ENCODE data around the gene CCDC60. TPM values are rescaled to one million over a fixed set of nuclear protein-coding genes. Genes with fewer than 3 reads are reported as not detected.

Gene CCDC60
- total RNA-seq, 2 experiments from 2014 or later: not detected

DNA sequence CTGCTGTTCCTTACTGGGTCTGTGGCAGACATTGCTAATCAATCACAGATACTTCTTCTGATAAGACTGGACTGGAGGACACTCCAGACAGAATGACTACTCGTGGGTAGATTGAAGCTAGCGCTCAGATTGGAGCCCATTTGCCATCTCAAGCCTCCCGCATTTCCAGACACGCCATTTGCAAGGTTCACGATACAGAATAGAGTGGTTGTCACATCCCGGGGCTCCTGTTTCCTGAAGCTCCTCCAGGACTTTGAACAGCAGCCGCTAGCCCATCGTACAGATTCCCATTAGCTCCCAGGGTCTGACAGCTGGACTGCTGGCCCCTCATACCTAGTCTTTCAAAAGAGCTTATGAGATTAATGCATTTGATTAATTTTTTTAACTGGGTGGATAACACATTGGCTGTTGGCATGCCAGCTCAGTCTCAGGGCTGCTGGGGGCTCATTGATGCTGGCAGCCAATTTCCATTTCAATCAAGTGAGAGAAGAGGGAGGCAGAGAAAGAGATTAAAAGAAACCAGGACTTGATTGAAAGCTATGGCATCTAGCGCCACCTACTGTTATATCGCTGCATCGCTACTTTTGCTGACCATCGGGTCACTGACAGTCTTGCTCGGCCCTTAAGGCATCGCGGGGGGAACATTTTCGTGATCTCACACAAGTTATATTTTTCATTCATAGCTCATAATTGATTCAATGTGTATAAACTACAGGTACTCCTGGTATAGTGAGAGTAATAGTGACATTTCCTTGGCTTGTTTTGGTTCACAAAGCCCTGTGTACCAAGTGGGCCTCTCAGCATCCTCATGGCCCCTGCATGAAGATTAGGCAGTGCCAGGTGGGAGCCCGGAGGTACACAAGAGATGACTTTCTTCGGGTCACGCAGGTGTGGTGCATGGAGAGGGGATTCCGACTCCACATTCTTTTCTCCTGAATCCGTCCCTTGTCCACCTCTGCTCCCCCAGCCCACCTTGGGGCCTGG, 78.6 kb downstream of the CCDC60 start:
- Mint-ChIP-seq H3K27me3 (peaks cover 3% of the 10 kb centered on the region), H3K36me3 (no peaks in the 10 kb centered on the region), H3K4me3 (no peak overlapping the region), H3K9me3 (no peaks in the 10 kb centered on the region), H3K27ac (no peak overlapping the region), H3K4me1 (no peaks in the 10 kb centered on the region)
- peak; percentile 35 for DNase-seq
- no peak for ATAC-seq (ENCODE audit: low read depth)
- POLR2A ChIA-PET: no interaction called here

DNA sequence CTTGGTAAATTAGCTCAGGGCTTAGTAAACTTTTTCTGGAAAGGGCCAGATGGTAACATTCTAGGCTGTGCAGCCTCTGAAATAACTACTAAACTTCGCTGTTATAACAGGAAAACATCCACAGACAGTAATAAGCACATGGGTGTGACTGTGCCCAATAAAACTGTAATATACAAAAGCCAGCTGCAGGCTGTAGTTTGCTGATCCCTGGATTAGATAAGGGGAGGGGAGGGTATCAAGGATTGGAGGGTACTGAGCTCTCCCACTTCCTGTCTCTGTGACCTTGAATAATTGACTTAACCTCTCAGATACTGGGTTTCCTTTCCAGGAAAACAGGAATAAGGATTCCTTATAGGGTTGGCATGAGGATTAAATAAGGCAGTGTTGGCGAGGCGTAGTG, 81.2 kb downstream of the CCDC60 start:
- Mint-ChIP-seq H3K4me3 (no peak overlapping the region), H3K9me3 (no peaks in the 10 kb centered on the region), H3K36me3 (no peaks in the 10 kb centered on the region), H3K27ac (no peak overlapping the region), H3K4me1 (no peaks in the 10 kb centered on the region), H3K27me3 (peaks cover 3% of the 10 kb centered on the region)
- ATAC-seq (ENCODE audit: low read depth): no peak
- POLR2A ChIA-PET: no interaction called here
- no peak for DNase-seq

DNA sequence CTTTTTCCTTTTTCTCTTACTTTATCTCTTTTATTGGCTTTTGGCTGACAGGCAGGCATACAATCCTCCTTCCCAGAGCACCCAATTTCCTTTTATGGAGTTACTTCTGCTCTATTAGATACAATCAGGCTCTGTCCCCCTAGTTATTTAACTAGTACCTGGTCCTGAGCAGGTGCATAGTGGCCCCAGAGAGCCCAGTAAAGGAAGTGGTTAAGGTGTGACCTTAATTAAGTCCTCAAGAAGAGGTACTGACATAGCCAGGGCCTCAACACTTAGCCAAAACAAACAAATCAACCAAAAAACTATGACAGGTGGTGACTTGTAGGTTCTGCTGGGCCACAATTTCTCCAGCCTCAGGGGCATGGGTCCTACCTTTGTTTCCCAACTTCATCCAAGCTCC, 82.9 kb downstream of the CCDC60 start:
- no peaks in the 10 kb centered on the region for H3K27me3 Mint-ChIP-seq
- no peaks in the 10 kb centered on the region for H3K9me3 Mint-ChIP-seq
- DNase-seq (no peak), ATAC-seq (ENCODE audit: low read depth) (no peak)
- POLR2A ChIA-PET: no interaction called here
- no peak overlapping the region for H3K4me3 Mint-ChIP-seq
- no peak overlapping the region for H3K27ac Mint-ChIP-seq
- no peaks in the 10 kb centered on the region for H3K36me3 Mint-ChIP-seq
- H3K4me1 Mint-ChIP-seq: no peaks in the 10 kb centered on the region

DNA sequence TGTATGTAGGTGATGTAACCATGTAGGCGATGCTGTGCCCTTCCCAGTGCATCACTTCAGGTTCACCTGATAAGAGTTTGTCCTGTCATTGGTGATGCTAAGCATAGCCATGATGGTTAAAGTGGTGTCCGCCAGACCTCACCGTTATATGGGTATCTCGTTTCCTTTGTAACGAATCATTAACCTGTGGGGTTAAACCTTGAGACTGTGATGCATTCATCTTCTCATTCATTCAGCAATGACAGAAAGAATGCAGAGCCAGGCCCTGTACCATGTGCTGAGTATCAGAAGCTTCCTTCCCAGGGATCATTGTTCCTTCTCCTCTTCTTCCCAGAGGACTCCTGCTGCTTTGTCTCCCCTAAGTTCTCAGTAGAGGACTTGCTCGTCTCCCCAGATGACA, 84.9 kb downstream of the CCDC60 start:
- Mint-ChIP-seq H3K27me3 (no peaks in the 10 kb centered on the region), H3K36me3 (no peaks in the 10 kb centered on the region)
- POLR2A ChIA-PET: no interaction called here

DNA sequence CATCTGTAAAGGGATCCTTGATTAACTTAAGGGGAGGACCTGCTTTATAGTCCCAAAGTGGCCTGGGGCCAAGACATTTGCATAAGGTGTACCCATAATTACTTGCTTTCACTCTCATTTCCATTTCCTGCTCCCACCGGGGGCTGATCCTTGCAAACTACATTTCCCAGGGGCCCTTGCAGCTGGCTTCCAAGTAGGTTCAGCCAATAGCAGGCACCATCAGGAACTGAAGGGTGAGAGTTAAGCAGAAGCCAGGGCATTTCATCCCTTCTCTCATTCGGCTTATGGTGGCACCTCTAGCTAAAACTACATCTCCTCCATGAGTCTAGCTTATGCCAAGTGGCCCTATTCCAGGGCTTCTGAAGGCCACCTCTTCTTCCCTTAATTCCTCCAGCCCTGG, 88.8 kb downstream of the CCDC60 start:
- no peak overlapping the region for H3K27ac Mint-ChIP-seq
- H3K27me3 Mint-ChIP-seq: peaks cover 3% of the 10 kb centered on the region
- no peak for ATAC-seq (ENCODE audit: low read depth)
- H3K9me3 Mint-ChIP-seq: no peaks in the 10 kb centered on the region
- H3K36me3 Mint-ChIP-seq: no peaks in the 10 kb centered on the region
- POLR2A ChIA-PET: no interaction called here
- DNase-seq: no peak
- H3K4me1 Mint-ChIP-seq: no peaks in the 10 kb centered on the region
- H3K4me3 Mint-ChIP-seq: no peak overlapping the region

More for the DNA sequence above, 84.9 kb downstream of the CCDC60 start:
- Mint-ChIP-seq H3K4me1 (no peaks in the 10 kb centered on the region), H3K9me3 (no peaks in the 10 kb centered on the region), H3K27ac (no peak overlapping the region), H3K4me3 (no peak overlapping the region)
- DNase-seq (no peak), ATAC-seq (ENCODE audit: low read depth) (no peak)

DNA sequence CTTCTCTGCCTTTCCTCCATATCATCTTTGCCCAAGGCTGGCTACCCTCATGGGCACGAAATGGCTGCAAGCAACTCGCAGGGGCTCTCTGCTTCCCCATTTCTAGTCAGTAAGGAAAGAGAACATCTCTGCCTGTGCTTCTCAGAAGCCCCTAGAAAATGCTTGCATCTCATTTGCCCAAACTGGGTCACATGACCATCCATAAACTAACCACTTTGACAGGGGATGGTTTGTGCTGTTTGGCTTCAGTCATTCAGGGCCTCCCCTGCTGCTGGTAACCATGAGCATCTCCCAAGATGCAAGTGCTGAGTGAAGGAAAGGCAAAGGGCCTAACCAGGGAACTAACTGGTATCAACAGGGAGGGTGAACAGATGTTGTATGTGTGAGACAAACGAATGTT, 91.1 kb downstream of the CCDC60 start:
- H3K27me3 Mint-ChIP-seq: peaks cover 3% of the 10 kb centered on the region
- POLR2A ChIA-PET: no interaction called here

DNA sequence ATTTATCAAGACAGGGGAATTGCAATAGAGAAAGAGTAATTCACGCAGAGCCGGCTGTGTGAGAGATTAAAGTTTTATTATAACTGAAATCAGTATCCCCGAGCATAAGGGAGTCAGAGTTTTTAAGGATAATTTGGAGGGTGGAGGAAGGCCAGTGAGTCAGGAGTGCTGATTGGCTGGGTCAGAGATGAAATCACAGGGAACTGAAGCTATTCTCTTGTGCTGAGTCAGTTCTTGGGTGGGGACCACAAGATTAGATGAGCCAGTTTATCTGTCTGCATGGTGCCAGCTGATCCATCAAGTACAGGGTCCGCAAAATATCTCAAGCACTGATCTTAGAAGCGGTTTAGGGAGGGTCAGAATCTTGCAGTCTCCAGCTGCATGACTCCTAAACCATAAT, 96.6 kb downstream of the CCDC60 start:
- H3K4me3 Mint-ChIP-seq: no peak overlapping the region
- H3K27me3 Mint-ChIP-seq: peaks cover 2% of the 10 kb centered on the region
- no peak for DNase-seq
- no peaks in the 10 kb centered on the region for H3K4me1 Mint-ChIP-seq
- POLR2A ChIA-PET: no interaction called here
- no peak for ATAC-seq (ENCODE audit: low read depth)
- H3K9me3 Mint-ChIP-seq: no peaks in the 10 kb centered on the region
- H3K27ac Mint-ChIP-seq: no peak overlapping the region
- no peaks in the 10 kb centered on the region for H3K36me3 Mint-ChIP-seq

More for the DNA sequence above, 91.1 kb downstream of the CCDC60 start:
- no peaks in the 10 kb centered on the region for H3K36me3 Mint-ChIP-seq
- H3K4me3 Mint-ChIP-seq: no peak overlapping the region
- H3K4me1 Mint-ChIP-seq: no peaks in the 10 kb centered on the region
- H3K27ac Mint-ChIP-seq: no peak overlapping the region
- no peak for ATAC-seq (ENCODE audit: low read depth)
- no peak for DNase-seq
- H3K9me3 Mint-ChIP-seq: no peaks in the 10 kb centered on the region

DNA sequence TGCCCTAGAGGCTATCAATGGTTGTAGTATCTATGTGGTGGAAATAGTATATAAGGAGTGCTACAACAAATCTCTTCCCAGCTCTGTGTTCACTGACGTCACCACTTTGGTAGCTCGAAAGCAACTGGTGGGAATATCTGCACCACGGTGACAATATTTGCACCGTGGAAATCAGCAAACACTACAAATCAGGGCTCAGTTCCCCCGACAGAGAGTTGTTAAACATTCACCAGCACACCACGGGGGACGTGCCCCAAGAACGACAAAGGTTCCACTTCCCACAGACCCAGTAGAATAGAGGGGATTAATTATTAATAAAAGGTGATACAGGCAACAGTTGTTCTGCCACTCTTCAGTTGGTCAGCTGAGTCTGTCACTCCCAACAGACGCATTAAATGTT, 98.4 kb downstream of the CCDC60 start:
- Mint-ChIP-seq H3K27ac (no peak overlapping the region), H3K36me3 (no peaks in the 10 kb centered on the region), H3K4me1 (no peaks in the 10 kb centered on the region), H3K4me3 (no peak overlapping the region), H3K9me3 (no peaks in the 10 kb centered on the region), H3K27me3 (peaks cover 2% of the 10 kb centered on the region)
- ATAC-seq (ENCODE audit: low read depth): no peak
- POLR2A ChIA-PET: no interaction called here
- no peak for DNase-seq

DNA sequence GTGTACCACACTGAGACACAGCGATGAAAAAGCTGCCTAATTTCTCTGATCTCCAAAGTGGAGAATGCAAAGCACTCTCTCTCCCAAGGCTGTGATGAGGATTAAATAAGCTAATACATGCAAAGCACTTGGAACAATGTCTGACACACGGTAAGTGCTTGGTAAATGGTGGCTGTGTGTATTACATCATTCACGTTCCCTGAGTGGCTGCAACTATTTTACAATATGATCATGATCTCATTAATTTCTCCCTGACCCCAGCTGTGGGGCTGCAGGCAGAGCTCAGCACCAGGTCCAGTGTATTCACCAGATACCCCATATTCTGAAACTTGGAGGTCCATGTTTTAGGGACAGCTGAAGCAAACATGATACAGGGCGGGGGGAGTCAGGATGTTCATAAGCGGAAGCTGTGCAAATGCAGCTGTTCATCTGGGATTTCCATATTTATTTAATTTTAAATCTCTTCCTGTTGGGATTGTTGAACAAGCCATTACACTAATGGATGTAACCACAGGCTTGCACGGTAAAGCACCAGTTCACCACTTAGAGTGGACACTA, 106.4 kb downstream of the CCDC60 start:
- Mint-ChIP-seq H3K4me1 (peaks cover 4% of the 10 kb centered on the region), H3K9me3 (no peaks in the 10 kb centered on the region), H3K4me3 (no peak overlapping the region), H3K27me3 (no peaks in the 10 kb centered on the region), H3K36me3 (no peaks in the 10 kb centered on the region), H3K27ac (no peak overlapping the region)
- POLR2A ChIA-PET: no interaction called here
- no peak for ATAC-seq (ENCODE audit: low read depth)
- no peak for DNase-seq

DNA sequence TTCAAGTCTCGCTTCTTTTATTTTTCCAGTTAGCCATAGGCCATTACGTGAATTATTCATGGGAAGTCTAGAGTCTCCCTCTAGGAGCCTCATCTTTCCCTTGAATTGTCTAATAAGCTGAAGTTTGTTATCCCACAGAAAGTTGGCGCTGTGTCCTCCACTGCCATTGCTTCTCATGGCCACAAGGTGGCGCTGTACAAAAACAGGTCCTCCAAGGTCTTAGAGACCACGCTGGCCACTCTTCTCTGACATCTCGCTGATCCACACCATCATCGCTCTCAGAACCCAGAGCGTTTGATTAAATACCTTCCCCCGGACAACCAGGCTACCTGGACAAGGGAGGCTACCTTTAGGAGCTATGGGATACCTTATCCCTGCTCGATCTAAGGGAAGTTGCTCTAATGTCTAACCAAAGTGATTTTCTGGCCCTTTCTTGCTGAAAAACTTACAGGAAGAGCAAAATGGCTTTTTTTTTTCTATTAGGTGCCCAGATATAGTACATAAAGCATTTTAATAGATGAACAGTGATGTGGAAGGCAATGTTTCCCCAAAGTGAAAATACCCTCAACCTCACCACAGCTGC, 110.0 kb downstream of the CCDC60 start:
- Mint-ChIP-seq H3K36me3 (no peaks in the 10 kb centered on the region), H3K4me1 (peaks cover 4% of the 10 kb centered on the region), H3K27me3 (no peaks in the 10 kb centered on the region), H3K4me3 (no peak overlapping the region), H3K9me3 (no peaks in the 10 kb centered on the region), H3K27ac (no peak overlapping the region)
- ATAC-seq (ENCODE audit: low read depth) (peak; percentile 54), DNase-seq (peak; percentile 51)
- POLR2A ChIA-PET: no interaction called here

DNA sequence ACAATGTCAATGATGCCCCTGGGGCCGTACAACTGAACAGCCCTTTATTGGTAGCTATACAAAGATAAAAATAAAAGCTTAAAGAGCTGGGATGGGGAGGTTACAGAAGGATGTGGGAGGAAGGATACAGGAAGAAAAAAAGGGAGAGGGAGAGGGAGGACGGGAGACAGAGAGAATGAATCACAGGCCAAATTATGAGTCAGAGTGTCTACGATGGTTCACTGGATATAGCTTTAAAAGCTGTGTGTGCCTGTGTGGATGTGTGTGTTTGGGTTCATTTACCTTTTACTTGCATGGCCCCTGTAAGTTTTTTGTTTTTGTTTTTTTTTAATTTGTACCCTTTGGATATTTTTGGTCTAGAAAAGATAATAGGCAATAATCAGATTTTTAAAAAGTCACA, 111.9 kb downstream of the CCDC60 start:
- H3K27ac Mint-ChIP-seq: no peak overlapping the region
- H3K4me3 Mint-ChIP-seq: no peak overlapping the region
- H3K4me1 Mint-ChIP-seq: peaks cover 4% of the 10 kb centered on the region
- POLR2A ChIA-PET: no interaction called here
- H3K27me3 Mint-ChIP-seq: no peaks in the 10 kb centered on the region
- no peaks in the 10 kb centered on the region for H3K9me3 Mint-ChIP-seq
- DNase-seq (no peak), ATAC-seq (ENCODE audit: low read depth) (no peak)
- H3K36me3 Mint-ChIP-seq: no peaks in the 10 kb centered on the region

DNA sequence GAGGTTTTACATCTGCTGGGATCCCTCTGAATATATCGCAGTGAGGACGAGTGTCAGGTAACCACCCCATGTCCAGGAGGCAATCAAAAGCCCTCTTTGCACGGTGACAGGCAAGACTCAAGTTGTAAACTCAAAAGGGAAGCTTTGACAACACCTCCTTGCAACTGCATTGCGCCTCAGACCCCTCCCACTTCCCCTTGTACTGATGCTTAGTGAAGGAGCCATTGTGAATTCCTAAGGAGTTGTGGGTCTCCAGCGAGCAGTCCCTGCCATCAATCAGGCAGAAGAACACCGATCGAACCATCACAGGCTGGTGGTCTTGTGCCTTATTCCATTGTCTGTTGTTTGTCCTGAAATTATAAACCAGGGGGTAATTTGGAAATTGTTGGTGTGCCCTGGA, 112.6 kb downstream of the CCDC60 start:
- ATAC-seq (ENCODE audit: low read depth) (no peak), DNase-seq (no peak)
- Mint-ChIP-seq H3K27me3 (no peaks in the 10 kb centered on the region), H3K9me3 (no peaks in the 10 kb centered on the region), H3K4me1 (peaks cover 4% of the 10 kb centered on the region), H3K27ac (no peak overlapping the region), H3K36me3 (no peaks in the 10 kb centered on the region), H3K4me3 (no peak overlapping the region)
- POLR2A ChIA-PET: no interaction called here

DNA sequence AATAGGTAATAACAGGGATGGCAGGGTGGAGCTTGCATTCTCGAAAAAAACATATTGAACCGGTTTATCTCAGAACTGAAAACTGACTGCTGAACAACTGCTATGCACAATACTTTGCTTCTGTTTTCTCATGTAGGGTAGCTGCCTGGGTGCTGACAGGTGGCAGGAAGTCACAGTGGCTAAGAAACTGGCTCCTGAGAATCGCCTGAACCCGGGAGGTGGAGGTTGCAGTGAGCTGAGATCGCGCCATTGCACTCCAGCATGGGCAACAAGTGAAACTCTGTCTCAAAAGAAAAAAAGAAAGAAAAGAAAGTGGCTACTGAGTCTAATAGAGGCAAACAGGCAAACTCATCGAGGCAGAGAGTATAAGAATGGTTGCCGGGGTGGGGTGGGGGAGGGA, 113.1 kb downstream of the CCDC60 start:
- POLR2A ChIA-PET: no interaction called here

DNA sequence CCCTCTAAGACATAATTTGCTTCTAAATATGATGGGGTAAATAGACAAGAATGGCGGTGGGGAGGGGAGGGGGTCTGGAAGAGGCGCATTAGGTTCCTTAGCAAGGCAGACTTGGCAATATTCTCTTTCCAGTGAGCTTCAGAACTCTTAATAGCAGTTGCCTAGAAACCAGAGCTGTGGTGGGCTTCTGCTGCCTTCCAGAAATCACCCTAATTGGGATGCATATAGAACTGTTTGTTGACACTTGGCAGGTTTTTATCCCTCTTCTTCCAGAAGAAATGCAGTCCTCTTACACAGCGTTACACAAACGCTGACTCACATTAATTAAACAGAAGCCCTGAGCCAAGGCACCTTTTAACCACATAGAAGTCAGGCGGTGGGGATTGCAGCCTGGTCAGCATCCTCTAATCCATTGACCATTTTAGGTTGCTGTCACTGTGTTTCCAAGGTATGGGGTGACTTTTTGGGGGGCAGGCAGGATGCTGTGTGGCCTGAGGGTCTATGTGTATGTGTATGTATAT, 114.1 kb downstream of the CCDC60 start:
- DNase-seq (no peak), ATAC-seq (ENCODE audit: low read depth) (no peak)
- Mint-ChIP-seq H3K9me3 (no peaks in the 10 kb centered on the region), H3K36me3 (no peaks in the 10 kb centered on the region), H3K27me3 (no peaks in the 10 kb centered on the region), H3K4me3 (no peak overlapping the region), H3K27ac (no peak overlapping the region), H3K4me1 (peaks cover 4% of the 10 kb centered on the region)
- POLR2A ChIA-PET: no interaction called here

More for the DNA sequence above, 113.1 kb downstream of the CCDC60 start:
- no peaks in the 10 kb centered on the region for H3K27me3 Mint-ChIP-seq
- no peak overlapping the region for H3K27ac Mint-ChIP-seq
- ATAC-seq (ENCODE audit: low read depth): no peak
- peaks cover 4% of the 10 kb centered on the region for H3K4me1 Mint-ChIP-seq
- no peak overlapping the region for H3K4me3 Mint-ChIP-seq
- DNase-seq: no peak
- H3K36me3 Mint-ChIP-seq: no peaks in the 10 kb centered on the region
- no peaks in the 10 kb centered on the region for H3K9me3 Mint-ChIP-seq

Data from activated naive CD8-positive, alpha-beta T cell treated with anti-CD3 and anti-CD28 coated beads, Interleukin-2, amount 10 ng/mL, durations not matched to agents 7 days and 5 days (primary cell).